AG08395 (cell line): Measurements from ENCODE around the gene ULK4.

Experiments used
- DNase-seq: peaks from one replicate; pipeline ENCODE4 v3.0.0; 2012; ENCODE audit warnings: mixed read lengths, low spot score

The ULK4 gene

DNA sequence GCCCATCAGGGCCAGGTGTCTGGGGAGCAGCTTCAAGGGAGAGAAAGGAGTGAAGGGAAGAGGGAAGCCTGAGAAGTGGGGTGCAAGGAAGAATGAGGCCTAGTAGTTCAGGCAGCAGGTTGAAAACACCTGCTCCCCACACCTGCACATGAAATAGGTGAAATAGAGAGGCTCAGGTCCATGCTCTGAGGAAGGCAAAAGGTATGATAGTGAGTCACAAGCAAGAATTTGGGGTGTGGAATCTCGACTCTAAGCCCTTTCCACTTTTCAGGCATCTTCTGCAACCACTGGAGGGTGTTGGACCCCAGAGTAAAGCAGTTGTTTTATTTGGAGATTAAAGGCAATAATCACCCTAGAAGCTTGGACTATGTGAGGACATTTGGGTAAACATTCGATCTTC lies 605.1 kb downstream of the ULK4 start:
- DNase-seq, result no peak

- no peak for DNase-seq
Observed at GRCh38 chr3:41352510-41352909, 609.4 kb downstream of the ULK4 start.

DNA sequence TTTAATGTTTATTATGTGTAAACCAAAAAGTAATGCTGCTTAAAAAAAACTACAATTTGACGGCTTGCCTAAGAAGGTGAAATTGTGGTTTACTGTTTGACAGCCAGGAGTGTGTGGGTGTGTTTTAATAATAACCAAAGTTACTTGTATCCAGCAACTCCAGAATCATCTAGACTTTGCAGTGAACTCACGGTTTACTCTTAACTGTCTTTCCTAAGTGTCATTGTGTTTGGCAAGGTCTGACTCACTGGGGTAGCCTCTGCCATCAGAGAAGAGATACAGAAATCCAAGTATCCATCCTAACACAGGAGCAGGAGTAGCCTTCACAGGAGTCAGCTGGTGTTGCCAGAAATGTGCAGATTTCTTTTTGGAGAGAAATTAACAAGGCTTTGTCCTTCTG lies 611.5 kb downstream of the ULK4 start:
- DNase-seq, result no peak

GRCh38 chr3:41348401-41348800 lies 613.5 kb downstream of the ULK4 start:
- DNase-seq, result no peak

DNA sequence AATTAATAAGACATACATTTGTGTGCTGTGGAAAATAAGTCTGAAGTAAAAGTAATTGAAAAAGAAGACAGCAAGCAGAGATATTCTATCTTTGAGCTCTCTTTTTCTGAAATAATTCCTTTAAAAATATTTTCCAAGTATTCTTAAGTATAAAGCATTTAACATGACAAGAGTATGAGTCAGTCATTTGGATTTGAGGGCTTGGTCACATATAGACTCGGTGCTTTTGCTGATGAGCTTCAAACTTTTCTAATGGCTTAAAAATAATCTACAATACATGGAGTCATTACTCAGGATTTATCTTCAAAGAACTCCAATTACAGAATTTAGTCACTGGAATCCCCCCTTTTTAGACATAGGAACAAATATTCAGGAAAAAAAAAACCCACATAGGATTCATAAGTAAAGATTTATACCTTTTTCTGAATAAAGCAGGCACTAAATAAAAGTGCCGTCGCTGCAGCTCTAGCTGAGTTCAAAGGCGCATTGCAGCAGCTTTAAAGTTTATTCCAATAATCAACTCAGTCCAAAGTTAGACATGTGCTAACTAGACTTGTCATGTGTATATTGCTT lies 615.1 kb downstream of the ULK4 start:
- DNase-seq, result no peak

DNA sequence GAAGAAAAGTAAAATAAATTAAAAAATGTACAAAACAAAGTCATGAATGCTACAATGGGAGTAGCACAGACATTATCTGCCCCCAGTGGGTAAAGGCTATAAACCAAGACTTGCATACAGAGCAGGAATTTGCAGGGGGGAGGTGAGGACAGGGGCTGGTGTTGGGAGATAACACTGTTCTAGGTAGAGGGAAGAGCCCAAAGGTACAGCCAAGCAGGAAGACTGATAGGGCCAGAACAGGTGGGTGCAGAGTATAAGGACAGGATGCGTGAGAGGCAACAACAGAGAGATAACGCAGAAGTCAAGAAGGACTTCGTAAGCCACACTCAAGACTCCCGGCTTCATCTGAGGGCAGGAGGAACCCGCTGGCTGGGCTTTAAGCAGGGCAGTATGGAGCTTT lies 616.1 kb downstream of the ULK4 start:
- no peak for DNase-seq

DNA sequence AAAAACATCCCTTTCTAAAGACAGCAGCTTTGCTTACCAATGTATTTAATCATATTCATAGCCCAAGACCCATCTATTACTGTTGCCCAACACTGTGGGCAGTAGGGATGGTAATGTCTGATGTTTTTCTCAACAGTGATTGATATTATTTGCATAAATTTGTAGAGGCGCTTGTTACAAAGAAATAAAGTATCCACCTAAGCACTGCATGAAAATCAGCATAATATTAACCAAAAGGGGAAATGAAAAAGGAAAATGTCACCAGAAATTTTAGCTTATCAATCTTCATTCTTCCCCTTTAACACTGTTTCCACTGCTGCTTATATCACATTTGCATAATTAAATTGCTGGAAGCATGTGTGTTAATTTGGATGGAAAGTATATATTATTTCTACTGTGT lies 622.1 kb downstream of the ULK4 start:
- DNase-seq, result no peak

- peak; percentile 18 for DNase-seq
Observed at GRCh38 chr3:41338276-41338675, 623.6 kb downstream of the ULK4 start.

DNA sequence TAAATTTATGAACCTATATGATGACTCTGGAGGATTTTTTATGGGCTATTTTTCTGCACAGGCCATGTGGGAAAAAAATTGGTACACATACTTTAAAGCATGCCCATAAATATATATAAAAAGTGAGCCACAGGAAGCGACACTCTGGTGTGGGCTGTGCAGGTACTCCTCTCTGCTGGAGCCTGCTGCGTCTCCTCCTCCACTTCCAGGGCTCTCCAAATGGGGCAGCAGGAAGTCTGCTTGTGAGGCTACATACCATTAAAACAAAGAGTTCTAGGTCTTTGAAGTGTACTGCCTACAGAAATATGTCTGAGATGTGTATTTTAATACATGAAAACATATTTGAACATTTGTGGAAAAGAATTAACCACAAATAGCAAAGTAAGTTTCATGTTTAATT lies 627.5 kb downstream of the ULK4 start:
- no peak for DNase-seq

DNA sequence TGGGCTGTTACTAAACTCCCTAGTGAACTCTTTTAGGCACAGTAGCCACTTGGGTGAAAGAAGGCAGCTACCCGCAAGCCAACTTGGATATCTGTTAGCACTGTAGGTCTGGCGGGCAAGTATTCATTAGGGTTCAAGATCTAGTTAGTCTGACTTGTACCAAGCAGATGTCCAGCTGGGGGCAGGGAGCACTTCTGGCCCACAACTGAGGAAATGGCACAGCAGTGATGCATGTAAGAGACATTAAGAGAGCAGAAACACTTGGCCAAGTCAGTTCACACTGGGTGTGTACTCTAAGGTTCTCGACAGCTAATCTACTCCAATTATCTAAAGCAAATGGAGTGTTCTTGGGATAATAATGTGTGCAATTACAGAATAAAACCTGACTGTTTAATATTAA lies 630.9 kb downstream of the ULK4 start:
- no peak for DNase-seq

DNA sequence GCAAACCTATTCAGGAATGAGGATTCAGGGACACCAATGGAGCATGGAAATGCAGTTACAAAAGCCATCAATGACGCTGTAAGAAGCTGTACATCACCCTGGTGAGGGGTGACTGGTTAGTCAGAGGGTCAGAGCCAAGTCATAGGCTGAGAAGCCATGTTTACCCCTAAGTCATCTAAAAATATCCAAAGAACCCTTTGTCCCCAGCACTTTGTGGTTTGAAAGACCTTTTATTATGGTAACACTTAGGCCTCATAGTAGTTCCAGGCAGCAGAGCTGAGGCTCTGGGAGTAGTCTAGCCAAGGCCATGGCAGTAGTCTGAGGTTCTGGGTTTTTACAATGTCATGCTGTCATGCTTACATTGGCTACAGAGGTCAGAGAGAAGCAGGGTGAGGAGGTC lies 631.4 kb downstream of the ULK4 start:
- DNase-seq, result no peak

DNA sequence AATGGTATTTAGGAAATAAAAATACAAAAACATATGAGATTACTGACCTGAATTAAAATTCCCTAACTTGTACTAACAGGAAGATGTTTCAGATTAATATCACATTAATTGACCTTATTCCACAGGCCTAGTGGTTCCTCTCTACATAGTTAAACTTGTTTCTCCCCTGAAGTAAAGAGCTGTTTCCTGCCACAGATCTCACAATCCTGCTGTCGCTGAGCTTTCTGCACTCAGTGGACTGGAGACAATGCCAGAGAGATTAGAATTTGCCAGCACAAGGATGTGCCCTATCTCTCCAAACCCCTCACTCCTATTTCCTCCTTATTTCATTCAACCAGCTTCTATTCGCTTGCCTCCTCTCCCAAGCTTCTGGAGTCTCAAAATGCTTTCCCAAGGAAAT lies 632.0 kb downstream of the ULK4 start:
- DNase-seq, result no peak

GRCh38 chr3:41328926-41329325 lies 633.0 kb downstream of the ULK4 start:
- DNase-seq, result no peak

- DNase-seq, result no peak
Observed at GRCh38 chr3:41327718-41328117, 634.2 kb downstream of the ULK4 start.

DNA sequence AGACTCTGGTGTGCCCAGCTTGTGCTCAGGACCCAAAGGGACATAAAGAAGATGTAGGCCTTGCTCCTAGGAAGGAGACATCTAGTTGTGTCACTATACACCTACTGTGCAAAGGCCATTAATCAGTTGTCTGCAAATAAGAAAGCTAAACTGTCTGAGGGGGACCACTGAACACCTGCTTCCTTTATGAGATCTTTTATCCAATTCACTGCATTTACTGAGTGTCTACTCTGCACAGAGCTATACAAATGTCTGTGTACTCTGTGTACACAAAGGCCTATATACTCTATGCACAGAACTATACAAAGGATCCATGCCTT lies 637.8 kb downstream of the ULK4 start:
- no peak for DNase-seq

DNA sequence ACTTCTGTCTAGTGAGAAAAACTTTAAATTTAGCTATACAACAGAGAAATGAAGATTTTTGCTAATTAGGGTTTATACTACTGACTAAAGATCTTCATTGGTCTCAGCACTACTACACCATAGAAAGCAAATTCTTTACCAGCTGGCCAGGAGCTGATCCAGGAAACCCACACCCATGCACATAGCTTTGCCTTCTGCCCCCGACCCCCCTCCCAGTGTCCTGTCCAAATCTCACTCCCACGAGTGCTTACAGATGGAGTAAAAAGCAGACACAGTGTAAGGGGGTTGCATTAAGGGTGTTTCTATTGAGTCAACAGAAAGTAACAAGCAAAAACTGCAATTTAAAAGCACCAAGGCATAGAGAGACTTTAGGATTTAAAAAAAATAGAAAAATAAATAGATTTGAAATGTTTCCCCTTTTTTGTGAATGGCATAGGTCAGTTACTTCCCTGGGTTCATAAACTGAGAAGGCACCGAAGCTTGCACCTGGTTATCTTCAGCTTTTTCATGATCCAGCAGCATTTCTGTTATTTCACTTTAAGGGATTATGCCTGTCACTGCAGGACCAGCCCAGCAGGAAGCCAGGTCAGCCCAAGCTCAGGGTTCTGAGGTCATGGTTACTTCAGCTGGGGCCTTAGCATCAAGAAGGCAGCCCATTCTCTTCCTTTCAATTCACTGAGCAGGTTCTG lies 638.3 kb downstream of the ULK4 start:
- DNase-seq, result no peak

- DNase-seq, result no peak
Observed at GRCh38 chr3:41321642-41321980, 640.3 kb downstream of the ULK4 start.

- DNase-seq, result no peak
Observed at GRCh38 chr3:41320953-41321641, 640.8 kb downstream of the ULK4 start.

DNA sequence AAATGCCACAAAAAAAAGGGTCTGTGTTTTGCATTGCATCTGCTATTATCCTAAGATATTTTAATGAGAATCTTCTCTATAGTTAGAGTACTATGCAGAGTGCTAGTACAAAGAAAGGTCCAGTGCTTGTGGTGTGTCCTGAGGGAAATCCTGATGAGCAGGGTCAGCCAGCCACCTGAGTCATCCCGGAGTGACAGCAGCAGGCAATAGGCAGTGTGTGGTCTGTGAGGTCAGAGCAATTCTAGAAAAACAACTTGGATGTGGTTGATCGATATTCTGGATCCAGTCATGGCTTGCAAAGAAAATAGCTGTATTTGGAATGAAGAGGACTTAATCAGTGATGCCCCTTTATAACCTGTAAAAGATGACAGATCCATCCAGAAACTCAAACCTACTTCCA lies 643.4 kb downstream of the ULK4 start:
- DNase-seq, result peak; percentile 35

GRCh38 chr3:41317718-41318117 lies 644.2 kb downstream of the ULK4 start:
- peak; percentile 67 for DNase-seq

- no peak for DNase-seq
Observed at GRCh38 chr3:41317298-41317697, 644.6 kb downstream of the ULK4 start.

DNA sequence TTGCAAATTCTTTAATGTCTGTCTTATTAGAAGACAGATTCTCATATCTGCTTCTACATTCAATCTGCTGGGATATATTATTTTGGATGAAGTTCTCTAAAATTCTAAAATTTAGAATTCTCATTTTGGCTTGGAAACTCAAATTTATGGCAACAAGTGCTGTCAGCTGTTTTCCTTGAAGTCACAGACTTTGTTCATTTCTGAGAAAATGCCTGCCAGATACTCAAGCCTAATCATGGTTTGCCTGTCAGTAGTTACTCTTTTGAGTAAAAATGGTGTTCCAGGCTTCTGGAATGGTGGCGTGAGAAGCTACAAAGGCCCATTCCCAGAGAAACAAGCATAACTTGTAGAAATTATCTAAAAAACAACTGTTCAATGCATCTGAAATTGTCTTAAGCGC lies 646.8 kb downstream of the ULK4 start:
- DNase-seq, result no peak

DNA sequence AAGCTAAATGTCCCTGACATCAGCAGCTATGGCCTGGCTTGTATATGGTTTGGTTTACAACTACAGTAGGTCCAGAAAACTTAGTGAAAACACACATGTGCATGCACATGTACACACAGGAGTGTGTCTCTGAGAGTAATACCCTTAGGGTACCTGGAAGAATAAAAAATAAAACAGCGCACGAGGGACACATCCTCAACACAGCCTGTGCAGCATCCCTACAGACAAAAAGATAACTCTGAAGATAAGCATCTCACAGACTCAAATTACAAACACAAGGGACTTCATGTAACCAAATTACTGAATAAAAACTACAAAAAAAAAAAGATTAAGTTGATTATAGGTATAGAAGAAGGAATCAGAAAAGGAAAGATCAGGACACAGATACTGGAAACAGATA lies 653.8 kb downstream of the ULK4 start:
- DNase-seq, result no peak

DNA sequence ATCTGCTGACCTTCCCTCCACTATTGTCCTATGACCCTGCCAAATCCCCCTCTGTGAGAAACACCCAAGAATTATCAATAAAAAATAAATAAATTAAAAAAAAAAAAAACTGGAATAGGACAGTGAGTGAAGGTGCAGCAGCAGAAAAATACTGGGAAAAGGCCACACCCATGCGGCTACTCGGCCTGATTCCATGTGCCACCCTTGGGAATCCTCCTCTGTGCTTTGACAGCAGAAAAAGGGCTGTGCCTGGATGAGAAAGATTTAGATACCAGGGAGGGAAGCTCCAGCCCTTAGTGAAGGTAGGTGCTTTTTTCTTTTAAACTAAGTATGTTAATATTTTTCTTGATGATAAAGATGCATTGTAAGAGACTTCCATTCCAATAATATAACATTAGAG lies 654.8 kb downstream of the ULK4 start:
- DNase-seq, result no peak
